Body of pancreas (tissue), 4 donors: ENCODE data around the gene RNF7.

Source experiments
- POLR2A ChIP-seq, 3 donors: fragments of 450-650 bp; IDR thresholded peaks; one replicate each; pipeline ENCODE4 v1.6.1; 2016; ENCODE audit warnings: antibody characterized with exemption in 3 of 3, mild to moderate bottlenecking in 2 of 3
- TF ChIP-seq, protein P1 (sequence below), 7 experiments: fragments of 450-650 bp in 4 of 7; fragments of 200-600 bp in 3 of 7; sonication (generic) in 3 of 7; IDR thresholded peaks; one replicate each; pipeline ENCODE4 v1.5.1; 2016 to 2019; ENCODE audit warnings: antibody characterized with exemption in 7 of 7

- TF ChIP-seq, protein P1, sequence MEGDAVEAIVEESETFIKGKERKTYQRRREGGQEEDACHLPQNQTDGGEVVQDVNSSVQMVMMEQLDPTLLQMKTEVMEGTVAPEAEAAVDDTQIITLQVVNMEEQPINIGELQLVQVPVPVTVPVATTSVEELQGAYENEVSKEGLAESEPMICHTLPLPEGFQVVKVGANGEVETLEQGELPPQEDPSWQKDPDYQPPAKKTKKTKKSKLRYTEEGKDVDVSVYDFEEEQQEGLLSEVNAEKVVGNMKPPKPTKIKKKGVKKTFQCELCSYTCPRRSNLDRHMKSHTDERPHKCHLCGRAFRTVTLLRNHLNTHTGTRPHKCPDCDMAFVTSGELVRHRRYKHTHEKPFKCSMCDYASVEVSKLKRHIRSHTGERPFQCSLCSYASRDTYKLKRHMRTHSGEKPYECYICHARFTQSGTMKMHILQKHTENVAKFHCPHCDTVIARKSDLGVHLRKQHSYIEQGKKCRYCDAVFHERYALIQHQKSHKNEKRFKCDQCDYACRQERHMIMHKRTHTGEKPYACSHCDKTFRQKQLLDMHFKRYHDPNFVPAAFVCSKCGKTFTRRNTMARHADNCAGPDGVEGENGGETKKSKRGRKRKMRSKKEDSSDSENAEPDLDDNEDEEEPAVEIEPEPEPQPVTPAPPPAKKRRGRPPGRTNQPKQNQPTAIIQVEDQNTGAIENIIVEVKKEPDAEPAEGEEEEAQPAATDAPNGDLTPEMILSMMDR (IDR thresholded peaks at IDR 0.05): no peak
- no peak for TF ChIP-seq POLR2A (IDR thresholded peaks at IDR 0.05)
Observed at GRCh38 chr3:141767066-141767465, 29.0 kb downstream of the RNF7 start.
